Endothelial cell (in vitro differentiated cells): ENCODE measurements around the gene INO80B. TPM values are rescaled to one million over a fixed set of nuclear protein-coding genes. Genes with fewer than 3 reads are reported as not detected.

ENCODE experiments used
- DNase-seq: peaks from one replicate; pipeline ENCODE4 v3.0.0; 2021; ENCODE audit warnings: low spot score
- H3K27ac Mint-ChIP-seq: one replicate; pipeline ENCODE4 v1.8.0; 2021; ENCODE audit warnings: mixed read lengths, inconsistent platforms; ENCODE audit not compliant: unreplicated experiment
- H3K27me3 Mint-ChIP-seq: one replicate; pipeline ENCODE4 v1.8.0; 2021; ENCODE audit warnings: mild to moderate bottlenecking, moderate library complexity, mixed read lengths, inconsistent platforms; ENCODE audit not compliant: unreplicated experiment
- H3K36me3 Mint-ChIP-seq: one replicate; pipeline ENCODE4 v1.8.0; 2021; ENCODE audit warnings: mild to moderate bottlenecking, low read depth, mixed read lengths, inconsistent platforms; ENCODE audit not compliant: unreplicated experiment
- H3K4me1 Mint-ChIP-seq: one replicate; pipeline ENCODE4 v1.8.0; 2021; ENCODE audit warnings: mild to moderate bottlenecking, mixed read lengths, inconsistent platforms; ENCODE audit not compliant: unreplicated experiment
- H3K4me3 Mint-ChIP-seq: one replicate; pipeline ENCODE4 v1.8.0; 2021; ENCODE audit warnings: mild to moderate bottlenecking, mixed read lengths, inconsistent platforms; ENCODE audit not compliant: unreplicated experiment
- H3K9me3 Mint-ChIP-seq: one replicate; pipeline ENCODE4 v1.8.0; 2021; ENCODE audit warnings: mixed read lengths, inconsistent platforms; ENCODE audit not compliant: unreplicated experiment
- CTCF ChIP-seq: fragments of 200-600 bp; sonication (generic); IDR thresholded peaks from one replicate; pipeline ENCODE4 v1.5.0; 2021; ENCODE audit warnings: antibody characterized with exemption; ENCODE audit not compliant: unreplicated experiment
- total RNA-seq: library from RNA; stranded (reverse); fragmentation: NEBNext Ultra II Directional; extraction: Animal tissue kit (Norgen Biotek cat#: 25700); gene quantifications from one replicate; pipeline ENCODE4 v1.2.1, GENCODE V29; 2021; ENCODE audit not compliant: unreplicated experiment

INO80B gene
- total RNA-seq, 1 donor from 2014 or later, result 22.1 TPM

- Mint-ChIP-seq H3K27ac (no peak within 1 kb of the TSS), H3K4me1 (peaks cover 13% of the 10 kb centered on the region)
These were observed 44.5 kb downstream of the INO80B start, which contains the start of gene LBX2 for GRCh38 chr2:74499267-74499939. LBX2 (minus strand) TSS chr2:74499603; CDS start chr2:74499537, 66 bp downstream.

GRCh38 chr2:74499940-74500577 is 45.2 kb downstream of the INO80B start:
- no peaks in the 10 kb centered on the region for H3K9me3 Mint-ChIP-seq
- no peak overlapping the region for H3K4me3 Mint-ChIP-seq
- H3K36me3 Mint-ChIP-seq, result peaks cover 5% of the 10 kb centered on the region
- no peak overlapping the region for H3K27ac Mint-ChIP-seq
- peaks cover 45% of the 10 kb centered on the region for H3K27me3 Mint-ChIP-seq
- DNase-seq, result no peak
- no peak for TF ChIP-seq CTCF
- H3K4me1 Mint-ChIP-seq, result peaks cover 13% of the 10 kb centered on the region

More at GRCh38 chr2:74499267-74499939, 44.5 kb downstream of the INO80B start, which contains the start of gene LBX2:
- DNase-seq, result no peak
- no peaks in the 10 kb centered on the region for H3K9me3 Mint-ChIP-seq
- H3K27me3 Mint-ChIP-seq, result peaks cover 41% of the 10 kb centered on the region
- no peak for TF ChIP-seq CTCF
- no peaks in the 10 kb centered on the region for H3K36me3 Mint-ChIP-seq
- peak within 1 kb of the TSS; percentile 78 for H3K4me3 Mint-ChIP-seq

- no peak for DNase-seq
- H3K36me3 Mint-ChIP-seq, result peaks cover 8% of the 10 kb centered on the region
- TF ChIP-seq CTCF, result no peak
- no peak overlapping the region for H3K4me3 Mint-ChIP-seq
- H3K27me3 Mint-ChIP-seq, result peaks cover 48% of the 10 kb centered on the region
- no peaks in the 10 kb centered on the region for H3K9me3 Mint-ChIP-seq
- no peak overlapping the region for H3K27ac Mint-ChIP-seq
- H3K4me1 Mint-ChIP-seq, result peaks cover 13% of the 10 kb centered on the region
These were observed 45.7 kb downstream of the INO80B start for GRCh38 chr2:74500578-74500946.

- no peak for DNase-seq
- Mint-ChIP-seq H3K9me3 (no peaks in the 10 kb centered on the region), H3K27ac (no peak overlapping the region), H3K4me1 (peaks cover 14% of the 10 kb centered on the region), H3K4me3 (peak overlapping the region; percentile 83), H3K36me3 (peaks cover 9% of the 10 kb centered on the region), H3K27me3 (peaks cover 48% of the 10 kb centered on the region)
- TF ChIP-seq CTCF, result no peak
These were observed 46.6 kb downstream of the INO80B start for GRCh38 chr2:74501335-74502071.
